ENCODE results near the gene RBM33.

The RBM33 gene

DNA sequence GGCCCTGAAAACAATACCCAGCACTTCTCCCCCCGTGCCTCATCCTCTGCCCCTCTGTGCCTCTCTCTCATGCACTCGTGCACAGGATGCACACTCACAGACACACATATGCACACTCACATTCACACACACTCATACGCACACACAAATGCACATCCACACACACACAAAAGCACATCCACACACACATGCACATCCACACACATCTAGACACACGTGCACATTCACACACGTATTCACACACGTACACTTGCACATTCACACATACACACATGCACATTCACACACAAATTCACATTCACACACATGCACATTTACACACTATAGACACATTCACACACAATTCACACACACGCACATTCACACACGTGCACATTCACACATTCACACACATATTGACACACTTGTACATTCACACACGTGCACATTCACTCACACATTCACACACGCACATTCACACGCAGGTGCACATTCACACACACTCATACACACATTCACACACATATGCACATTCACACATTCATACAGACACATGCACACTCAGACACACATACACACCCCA lies 148.6 kb downstream of the RBM33 start:
- no peak for DNase-seq

DNA sequence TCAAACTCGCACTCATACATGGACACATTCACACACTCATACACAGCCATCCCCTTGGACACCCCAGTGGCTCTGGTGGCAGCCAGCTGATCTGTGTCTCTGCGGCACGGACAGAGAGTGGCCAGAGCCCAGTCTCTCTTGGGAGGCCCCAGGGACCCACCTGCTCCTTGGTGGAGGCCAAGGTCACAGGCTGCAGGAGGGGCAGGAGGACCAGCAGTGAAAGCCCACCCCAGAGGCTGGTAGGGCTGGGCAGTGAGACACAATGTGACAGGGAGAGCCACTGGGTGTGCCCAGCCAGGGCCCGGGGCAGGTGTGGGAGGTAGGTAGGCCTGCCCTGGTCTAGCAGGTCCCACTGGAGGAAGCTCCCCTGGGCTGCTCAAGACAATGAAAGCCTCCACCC lies 149.3 kb downstream of the RBM33 start:
- DNase-seq: no peak

DNA sequence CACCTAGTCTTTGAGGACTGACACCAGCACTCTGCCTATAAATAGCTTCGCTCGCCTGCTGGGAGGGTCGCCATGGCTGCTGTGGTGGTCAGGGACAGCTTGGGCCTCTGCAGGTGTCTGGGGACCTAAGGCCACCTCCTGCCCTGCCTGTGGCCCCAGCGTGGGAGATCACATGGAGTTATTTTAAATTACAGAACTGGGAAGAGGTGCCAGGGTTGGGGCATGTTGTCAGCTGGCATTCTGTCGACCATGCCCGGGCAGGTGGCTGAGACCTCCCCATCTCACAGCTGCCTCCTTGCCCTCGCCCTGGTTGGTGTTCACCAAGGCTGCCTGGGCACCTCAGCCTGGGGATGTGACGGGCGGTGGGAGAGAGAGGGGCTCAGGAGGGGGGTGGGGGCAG lies 149.7 kb downstream of the RBM33 start:
- no peak for DNase-seq

DNA sequence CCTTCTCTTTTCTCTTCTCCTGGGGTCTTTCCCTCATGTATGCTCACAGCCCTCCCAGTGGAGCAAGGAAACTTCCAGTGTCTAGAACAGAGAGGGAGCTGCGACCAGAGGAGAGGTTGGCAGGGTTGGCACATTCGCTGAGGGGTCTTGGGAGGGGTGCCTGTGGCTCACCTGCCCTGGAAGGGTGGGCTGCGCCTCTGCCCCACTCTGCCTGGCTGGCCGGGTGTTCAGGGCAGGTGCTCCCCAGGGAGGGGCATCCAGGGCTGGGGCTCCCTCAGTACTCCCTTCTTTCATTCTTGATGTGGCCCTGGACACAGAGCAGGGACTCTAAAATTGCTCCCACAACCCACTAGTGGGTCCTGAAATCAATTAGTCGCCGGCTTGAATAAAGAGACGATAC lies 150.9 kb downstream of the RBM33 start:
- DNase-seq: no peak

DNA sequence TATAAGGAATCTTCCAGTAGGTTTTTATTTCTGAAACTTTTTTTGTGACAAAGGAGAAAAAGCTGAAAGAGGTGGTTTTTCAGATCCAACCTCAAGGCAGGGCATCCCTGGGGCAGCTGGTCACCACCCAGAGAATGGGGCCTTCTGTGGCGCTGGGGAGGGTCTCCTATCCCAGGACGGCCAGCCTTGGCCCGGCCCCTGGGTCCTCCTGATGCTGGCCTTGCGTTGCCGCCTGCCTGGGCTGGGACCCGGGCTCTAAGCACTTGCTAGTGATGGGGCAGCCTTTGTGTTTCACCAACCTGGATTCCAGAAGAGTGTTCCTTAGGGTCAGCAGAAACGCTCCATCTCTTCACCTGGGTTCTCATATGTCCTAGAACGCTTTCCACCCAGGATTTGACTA lies 151.5 kb downstream of the RBM33 start:
- DNase-seq: no peak

DNA sequence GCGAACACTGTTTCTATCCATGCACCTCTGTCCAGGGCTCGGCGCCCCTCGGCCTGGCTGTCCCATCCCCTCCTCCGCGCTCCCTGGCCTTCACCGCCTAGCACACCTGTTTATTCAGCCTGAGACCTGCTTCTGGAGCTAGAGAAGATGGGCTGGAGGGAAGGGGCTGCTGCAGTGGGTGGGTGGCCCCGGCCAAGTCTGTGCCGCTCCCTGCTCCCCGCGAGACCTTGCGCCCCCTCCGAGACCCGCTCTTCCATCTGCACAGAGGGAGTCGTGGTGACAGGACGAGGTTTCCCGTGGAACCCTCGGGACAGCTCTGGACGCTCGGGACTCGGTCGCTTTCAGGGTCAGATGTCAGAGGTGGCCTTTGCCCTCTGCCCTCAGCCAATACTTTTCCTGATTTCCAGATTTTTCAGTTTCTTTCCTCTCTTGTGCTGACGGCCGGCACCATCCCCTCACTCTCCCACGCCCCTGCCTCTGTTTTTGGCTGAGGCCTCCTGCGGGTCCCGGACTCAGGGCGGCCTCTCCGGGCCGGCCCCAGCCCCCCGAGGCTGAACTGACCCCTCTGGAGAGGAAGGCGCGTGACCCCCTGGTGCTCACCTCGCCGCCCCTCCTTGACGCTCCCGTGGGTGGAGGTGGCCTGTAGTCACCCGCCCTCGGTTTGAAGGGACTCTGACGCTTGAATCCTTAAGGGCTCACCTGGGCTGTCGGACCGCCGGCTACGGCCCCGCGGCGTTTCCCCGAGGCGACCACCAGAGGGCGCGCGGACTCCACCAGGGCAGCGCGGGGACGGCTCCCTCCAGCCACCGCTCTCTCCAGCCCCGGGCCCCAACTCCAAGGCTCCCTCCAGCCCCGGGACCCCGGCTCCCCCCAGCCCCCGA lies 152.2 kb downstream of the RBM33 start:
- peak in 36 of 56 donors; percentile 2 to 76 (median 34) for DNase-seq

- no peak for DNase-seq
These were observed 153.1 kb downstream of the RBM33 start for GRCh38 chr7:155797262-155798250.

DNA sequence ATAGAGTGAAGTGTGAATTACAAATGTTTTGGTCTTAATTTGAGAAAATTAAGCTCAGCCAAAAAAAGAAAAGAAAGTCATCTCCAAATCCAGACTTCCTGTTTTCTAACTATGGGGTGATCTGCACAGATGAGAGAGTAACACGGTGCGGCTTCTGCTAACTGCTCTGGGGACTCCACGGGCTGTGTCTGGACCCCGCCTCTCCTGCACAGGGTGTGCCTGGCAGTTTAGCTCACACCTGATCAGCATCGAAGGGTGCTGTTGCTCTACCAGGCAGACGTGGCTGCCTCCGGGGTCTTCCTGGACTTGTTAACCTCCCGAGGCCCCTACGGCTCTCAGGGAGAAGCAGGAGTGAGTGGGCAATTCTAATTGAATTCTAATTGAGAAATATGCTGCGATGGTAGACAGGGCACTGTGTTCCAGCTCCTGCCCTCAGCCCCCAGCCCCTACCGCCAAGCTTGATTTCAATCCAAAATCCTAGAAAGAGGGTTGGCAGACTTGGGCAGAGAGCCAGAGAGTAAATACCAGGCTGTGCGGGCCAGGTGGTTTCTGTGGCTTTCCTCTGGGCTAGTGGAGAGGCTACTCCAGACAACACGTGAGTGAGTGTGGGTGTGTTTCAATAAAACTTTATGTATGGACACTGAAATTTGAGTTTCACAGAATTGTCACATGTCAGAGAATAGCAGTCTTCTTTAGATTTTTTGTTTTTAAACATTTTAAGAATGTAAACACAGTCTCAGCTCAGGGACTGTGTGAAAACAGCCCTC lies 154.4 kb downstream of the RBM33 start:
- DNase-seq: no peak

- peak in 7 of 56 donors; percentile 7 to 48 (median 30) for DNase-seq
These were observed 155.1 kb downstream of the RBM33 start for GRCh38 chr7:155799514-155799913.

DNA sequence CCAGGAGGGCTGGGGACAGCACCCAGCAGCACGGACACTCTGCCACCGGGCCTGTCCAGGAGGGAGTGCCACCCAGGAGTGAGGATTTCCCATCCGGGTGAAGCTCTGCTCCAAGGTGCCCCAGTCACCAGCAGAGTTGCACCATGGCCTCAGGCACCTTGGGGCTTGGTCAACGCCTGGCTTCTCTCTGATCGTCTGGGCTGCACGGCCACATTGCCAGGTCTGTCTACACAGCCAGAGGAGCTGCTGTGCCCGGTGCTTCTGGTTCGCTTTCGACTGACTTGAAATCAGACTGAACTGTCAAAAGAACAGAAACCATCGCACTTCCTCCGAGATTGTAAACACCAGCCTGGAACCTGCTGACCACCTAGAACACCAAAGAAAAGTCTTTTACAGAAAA lies 155.8 kb downstream of the RBM33 start:
- no peak for DNase-seq

- no peak for DNase-seq
These were observed 156.3 kb downstream of the RBM33 start for GRCh38 chr7:155800741-155801267.

GRCh38 chr7:155802291-155802690 lies 157.8 kb downstream of the RBM33 start:
- DNase-seq: no peak

DNA sequence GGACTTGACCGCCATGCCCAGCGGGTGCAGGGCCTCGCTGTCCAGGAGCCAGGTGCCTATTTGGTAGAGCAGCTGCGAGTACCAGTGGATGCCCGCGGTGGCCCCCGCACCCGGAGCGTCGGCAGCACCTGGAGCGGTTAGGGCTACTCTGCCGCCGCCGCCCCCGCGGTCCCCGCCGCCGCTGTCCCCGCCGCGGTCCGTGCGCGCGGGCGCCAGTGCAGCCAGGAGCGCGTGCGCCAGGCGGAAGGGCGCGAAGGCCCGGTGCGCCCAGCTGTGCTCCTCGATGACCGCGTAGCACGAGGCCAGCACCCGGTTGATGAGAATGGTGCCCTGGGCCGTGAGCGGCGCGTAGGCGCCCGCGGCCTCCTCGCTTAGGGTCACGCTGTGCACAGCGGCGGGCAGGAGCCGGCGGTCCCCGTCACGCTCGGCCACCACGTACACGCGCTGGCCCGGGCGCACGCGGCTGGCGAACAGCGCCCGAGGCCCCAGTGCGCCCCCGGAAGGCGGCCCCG lies 158.5 kb downstream of the RBM33 start:
- no peak for DNase-seq

DNA sequence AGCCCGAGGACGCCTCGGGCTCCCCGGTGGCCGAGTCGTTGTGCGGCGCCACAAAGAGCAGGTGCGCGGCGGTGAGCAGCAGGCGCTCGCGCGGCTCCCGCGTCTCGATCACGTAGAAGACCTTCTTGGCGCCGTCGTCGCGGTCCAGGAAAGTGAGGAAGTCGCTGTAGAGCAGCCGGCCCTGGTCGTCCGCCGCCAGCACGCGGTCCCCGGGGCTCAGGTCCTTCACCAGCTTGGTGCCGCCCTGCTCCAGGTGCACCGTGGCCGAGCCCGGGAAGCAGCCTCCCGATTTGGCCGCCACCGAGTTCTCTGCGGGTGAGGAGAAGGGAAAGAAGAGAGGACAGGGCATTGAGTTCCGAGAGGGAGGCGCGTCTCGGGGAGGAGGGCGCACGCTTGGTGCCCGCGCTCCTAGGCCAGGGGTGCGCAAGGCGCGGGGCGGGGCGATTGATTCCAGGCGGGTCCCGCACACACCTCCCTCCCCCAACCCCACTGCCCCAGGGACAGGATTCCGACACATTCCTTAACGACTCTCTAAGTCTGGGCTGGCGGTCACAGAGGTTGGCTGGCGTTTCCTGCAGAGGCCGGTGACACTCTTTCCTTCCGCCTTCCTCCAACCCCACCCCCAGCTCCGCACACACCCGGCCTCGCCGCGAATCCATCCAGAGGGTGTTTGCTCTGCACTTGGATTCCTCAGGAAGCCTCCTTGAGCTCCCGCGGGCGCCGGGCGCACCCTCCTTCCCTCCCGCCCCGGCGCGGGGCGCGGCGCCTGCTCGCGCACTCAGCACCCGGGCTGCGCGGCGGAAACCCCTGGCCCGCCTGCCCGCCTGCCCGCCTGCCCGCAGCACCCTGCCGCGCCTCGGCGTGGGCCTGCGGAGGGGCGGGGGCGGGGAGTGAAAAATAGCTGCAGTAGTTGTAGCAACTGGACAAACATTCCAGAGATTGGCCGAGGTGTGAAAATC lies 159.2 kb downstream of the RBM33 start:
- no peak for DNase-seq

DNA sequence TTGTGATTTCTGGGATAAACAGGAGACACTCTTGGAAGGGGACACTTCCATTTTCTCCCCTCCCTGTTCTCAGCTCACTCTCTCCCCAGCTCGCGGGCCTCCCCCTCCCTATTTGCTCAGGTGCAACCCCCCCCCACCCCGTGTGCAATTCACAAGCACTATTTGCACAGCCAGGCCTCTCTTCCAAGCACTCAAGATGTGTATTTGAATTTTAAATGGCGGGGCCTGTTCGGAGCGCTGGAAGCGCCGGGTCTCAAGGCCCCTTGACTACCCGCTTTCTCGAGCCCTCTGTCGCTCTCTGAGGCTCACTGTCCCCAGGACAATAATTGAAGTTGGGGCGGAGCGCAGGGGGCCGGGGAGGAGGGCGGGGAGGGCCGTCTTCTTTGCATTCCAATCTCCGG lies 160.0 kb downstream of the RBM33 start:
- no peak for DNase-seq

DNA sequence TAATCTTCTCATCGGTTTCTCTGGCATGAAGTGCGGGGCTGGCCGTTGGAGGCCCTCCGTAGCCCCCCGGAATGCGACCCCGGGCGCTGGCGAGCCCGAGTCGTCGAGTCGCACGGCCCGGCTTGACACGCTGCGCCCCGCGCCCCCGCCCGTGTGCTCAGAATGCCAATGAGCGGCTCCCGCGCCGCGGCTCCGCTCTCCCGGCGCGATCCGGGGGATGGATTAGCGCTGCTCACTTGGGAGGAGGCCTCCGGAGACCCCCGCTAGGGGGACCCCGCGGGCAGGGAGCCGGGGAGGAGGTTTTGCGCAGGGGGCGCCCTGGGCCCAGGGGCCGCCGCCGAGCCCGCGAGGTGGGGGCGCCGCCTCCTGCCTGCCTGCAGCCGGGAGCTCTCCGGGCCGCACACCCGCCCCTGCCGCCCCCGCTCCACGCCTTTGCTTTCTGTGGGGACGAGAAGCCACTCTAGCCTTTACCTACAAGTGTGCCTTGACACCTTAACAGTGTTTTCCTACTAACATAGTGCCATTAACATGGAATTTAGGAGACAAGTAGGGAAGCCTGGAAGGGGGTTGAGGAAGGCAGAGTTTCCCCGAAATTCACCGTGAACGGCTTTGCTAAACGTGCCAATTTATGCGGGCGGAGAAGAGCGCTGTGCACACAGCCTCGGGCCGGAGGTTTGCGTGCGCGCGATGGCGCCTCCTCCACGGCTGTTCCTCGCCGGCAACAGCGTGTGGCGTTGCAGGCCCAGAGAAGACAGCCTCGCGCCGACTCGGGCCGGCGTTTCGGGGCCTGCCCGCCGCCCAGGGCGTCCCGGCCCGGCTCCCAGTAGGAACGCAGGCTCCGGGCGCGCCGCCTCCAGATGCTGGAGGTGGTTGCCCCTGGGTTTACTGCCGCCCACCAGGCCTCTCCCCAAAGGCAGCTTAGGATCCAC lies 160.7 kb downstream of the RBM33 start:
- peak in 29 of 56 donors; percentile 4 to 64 (median 33) for DNase-seq

- DNase-seq: no peak
These were observed 161.3 kb downstream of the RBM33 start for GRCh38 chr7:155805826-155806095.

GRCh38 chr7:155806096-155806871 lies 161.8 kb downstream of the RBM33 start:
- no peak for DNase-seq
